Coronary artery (tissue), 2 donors: ENCODE measurements around the gene SLC16A4.
"Not testable (repeated sequence)": the region's sequence is repeated elsewhere in the genome, so short reads cannot be mapped to it uniquely, and the experiment has no call there.

ENCODE experiments used
- DNase-seq: peaks from one replicate; pipeline ENCODE4 v3.0.0-alpha.2; 2017; ENCODE audit warnings: low spot score
- H3K27ac ChIP-seq, 2 donors: fragments of 200-600 bp; sonication (generic); one replicate each; pipeline ENCODE4 v1.5.1; 2016 to 2019
- H3K4me3 ChIP-seq: fragments of 200-600 bp; sonication (generic); 2 replicates; pipeline ENCODE4 v1.5.1; 2016; ENCODE audit warnings: mild to moderate bottlenecking, moderate library complexity
- CTCF ChIP-seq: fragments of 200-600 bp; sonication (generic); IDR thresholded peaks from one replicate; pipeline ENCODE4 v1.5.1; 2019; ENCODE audit warnings: antibody characterized with exemption

SLC16A4 gene

DNA sequence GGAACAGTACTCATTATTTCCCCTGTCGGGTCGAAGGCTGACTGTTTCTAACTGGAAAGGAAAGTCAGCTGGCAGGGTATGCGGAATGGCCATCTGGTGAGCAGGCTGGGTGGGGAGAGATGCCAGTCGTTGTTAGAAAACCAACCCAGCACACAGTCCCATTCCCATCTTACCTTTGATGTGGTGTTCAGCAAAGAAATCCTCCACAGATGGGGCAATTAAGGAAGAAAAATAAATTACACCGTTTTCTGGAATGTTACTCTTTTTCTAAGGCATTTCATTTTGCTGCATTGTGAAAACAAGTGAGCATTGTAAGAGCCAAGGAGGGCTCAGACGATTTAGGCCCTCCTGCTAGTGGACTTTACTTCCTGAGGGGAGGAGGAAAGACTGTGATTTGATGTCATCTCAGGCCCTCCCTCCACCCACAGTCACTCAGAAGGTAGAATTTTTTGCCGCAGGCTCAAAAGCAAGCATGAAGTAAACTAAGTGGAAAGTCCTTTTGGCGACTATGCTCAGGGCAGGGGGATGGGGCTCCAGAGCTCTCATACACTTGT lies at the start of gene SLC16A4:
TSS of gene SLC16A4 (minus strand) at position 335 of the 554 bp plus-strand sequence. CDS start 1,703 bp downstream, outside the sequence.
- peak within 1 kb of the TSS; percentile 67 for H3K4me3 ChIP-seq

GRCh38 chr1:110439873-110440272 lies 49.0 kb upstream of the SLC16A4 start:
- H3K4me3 ChIP-seq, H3K27ac ChIP-seq, DNase-seq: not testable (repeated sequence)

More for the DNA sequence above, at the start of gene SLC16A4:
- peak within 1 kb of the TSS; percentile 63 to 79 for H3K27ac ChIP-seq
- DNase-seq: no peak
- TF ChIP-seq CTCF: no peak

GRCh38 chr1:110438893-110439292 lies 48.1 kb upstream of the SLC16A4 start:
- Histone ChIP-seq H3K4me3 (no peak overlapping the region), H3K27ac (no peak overlapping the region)
- TF ChIP-seq CTCF: no peak
- DNase-seq: no peak

- DNase-seq, H3K4me3 ChIP-seq, H3K27ac ChIP-seq: not testable (repeated sequence)
Measured at GRCh38 chr1:110437645-110438299, 46.9 kb upstream of the SLC16A4 start.

- no peak for DNase-seq
- no peak for TF ChIP-seq CTCF
- no peak overlapping the region for H3K4me3 ChIP-seq
- no peak overlapping the region for H3K27ac ChIP-seq
Measured at GRCh38 chr1:110436635-110437034, 45.8 kb upstream of the SLC16A4 start.

GRCh38 chr1:110434946-110435345 lies 44.1 kb upstream of the SLC16A4 start:
- no peak for TF ChIP-seq CTCF
- DNase-seq: no peak
- Histone ChIP-seq H3K4me3 (no peak overlapping the region), H3K27ac (no peak overlapping the region)

GRCh38 chr1:110433803-110434202 lies 43.0 kb upstream of the SLC16A4 start:
- Histone ChIP-seq H3K4me3 (no peak overlapping the region), H3K27ac (peak overlapping the region in 1 of 2 donors; percentile 3)
- TF ChIP-seq CTCF: no peak
- DNase-seq: no peak

DNA sequence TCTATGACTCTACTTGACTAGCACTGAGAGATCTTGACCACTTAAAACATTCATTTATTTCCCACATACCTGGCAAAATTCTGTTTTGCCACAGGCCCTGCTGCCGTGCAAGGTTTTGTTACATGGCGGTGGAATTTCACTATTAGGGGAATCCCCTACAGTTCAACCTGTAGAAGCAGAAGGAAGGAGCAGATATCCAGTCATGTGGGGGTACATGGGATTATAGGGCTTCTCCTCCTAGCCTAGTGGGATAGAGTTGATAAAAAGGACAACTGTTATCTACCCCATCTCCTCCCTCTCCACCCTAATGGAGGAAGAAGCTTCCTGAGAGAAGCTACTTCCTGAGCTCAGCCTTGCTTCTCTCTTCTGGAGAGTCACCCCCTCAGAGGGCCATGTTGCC lies 42.4 kb upstream of the SLC16A4 start:
- no peak for TF ChIP-seq CTCF
- no peak overlapping the region for H3K4me3 ChIP-seq
- DNase-seq: no peak
- no peak overlapping the region for H3K27ac ChIP-seq
